Tibial nerve (tissue), 4 donors: Measurements from ENCODE around the gene AKAP12. TPM values are rescaled to one million over a fixed set of nuclear protein-coding genes. Genes with fewer than 3 reads are reported as not detected.

Experiments used
- DNase-seq, 2 donors: peaks; one replicate each; pipeline ENCODE4 v3.0.0-alpha.2; 2019; ENCODE audit warnings: low spot score in 2 of 2
- H3K27ac ChIP-seq, 4 donors: fragments of 200-600 bp; sonication (generic) in 3 of 4; one replicate each; pipeline ENCODE4 v1.5.1; 2017 to 2019; ENCODE audit warnings: mild to moderate bottlenecking in 1 of 4
- H3K27me3 ChIP-seq, 2 donors: fragments of 200-600 bp; sonication (generic) in 1 of 2; one replicate each; pipeline versions ENCODE4 v1.5.1 to v1.6.0; 2017 to 2019
- H3K36me3 ChIP-seq, 3 donors: fragments of 200-600 bp; sonication (generic); one replicate each; pipeline ENCODE4 v1.5.1; 2018 to 2019
- H3K4me1 ChIP-seq, 4 donors: fragments of 200-600 bp; sonication (generic) in 3 of 4; one replicate each; pipeline ENCODE4 v1.5.1; 2017 to 2019
- H3K4me3 ChIP-seq, 4 donors: fragments of 200-600 bp; sonication (generic) in 3 of 4; one replicate each; pipeline ENCODE4 v1.5.1; 2017 to 2019; ENCODE audit warnings: mild to moderate bottlenecking in 1 of 4, moderate library complexity in 1 of 4
- H3K9me3 ChIP-seq, 4 donors: fragments of 200-600 bp; sonication (generic) in 3 of 4; one replicate each; pipeline ENCODE4 v1.5.1; 2017 to 2019
- CTCF ChIP-seq, 5 experiments: fragments of 200-600 bp in 3 of 5; fragments of 450-650 bp in 2 of 5; sonication (generic) in 3 of 5; IDR thresholded peaks; one replicate each; pipeline ENCODE4 v1.5.1; 2016 to 2019; ENCODE audit warnings: antibody characterized with exemption in 5 of 5, mild to moderate bottlenecking in 3 of 5, moderate library complexity in 2 of 5
- EP300 ChIP-seq, 2 donors: sonication (generic); formaldehyde crosslinking; IDR thresholded peaks; one replicate each; pipeline ENCODE4 v1.6.1; 2017; ENCODE audit warnings: antibody characterized with exemption in 2 of 2, mild to moderate bottlenecking in 1 of 2
- POLR2A ChIP-seq, 2 donors: fragments of 450-650 bp; IDR thresholded peaks; one replicate each; pipeline ENCODE4 v1.6.1; 2017; ENCODE audit warnings: antibody characterized with exemption in 2 of 2, mild to moderate bottlenecking in 2 of 2, moderate library complexity in 2 of 2
- WGBS, 2 donors: methylation state at CpG; one replicate each; pipeline ENCODE4 v1.1.5; 2018; 5-methylcytosine and 5-hydroxymethylcytosine counted together
- total RNA-seq, 4 donors: library from RNA; depleted of rRNA; stranded (reverse); fragments of >200 nt; gene quantifications; one replicate each; pipeline ENCODE4 v1.1.0, GENCODE V29; 2016

Gene AKAP12
- total RNA-seq, 4 donors from 2014 or later, result 214 to 268 (median 232) TPM

- Histone ChIP-seq H3K4me3 (no peak overlapping the region), H3K9me3 (no peaks in the 10 kb centered on the region), H3K4me1 (peaks cover 0 to 21% (median 8%) of the 10 kb centered on the region in 4 donors), H3K36me3 (peaks cover 0 to 54% (median 0%) of the 10 kb centered on the region in 3 donors), H3K27me3 (no peaks in the 10 kb centered on the region), H3K27ac (peak overlapping the region in 1 of 4 donors; percentile 12)
- WGBS, 2 donors, result 41 to 48% methylated on average over 3 of the region's 3 CpGs
- no peak for DNase-seq
- TF ChIP-seq CTCF (IDR thresholded peaks at IDR 0.05) (no peak), EP300 (IDR thresholded peaks at IDR 0.05) (no peak), POLR2A (IDR thresholded peaks at IDR 0.05) (no peak)
Observed at GRCh38 chr6:151358475-151358874, 118.7 kb downstream of the AKAP12 start.

- H3K9me3 ChIP-seq, result no peaks in the 10 kb centered on the region
- DNase-seq, result no peak
- WGBS, 2 donors, result 69 to 70% methylated on average over 5 of the region's 5 CpGs
- TF ChIP-seq CTCF (IDR thresholded peaks at IDR 0.05) (no peak), POLR2A (IDR thresholded peaks at IDR 0.05) (no peak), EP300 (IDR thresholded peaks at IDR 0.05) (no peak)
- H3K36me3 ChIP-seq, result peaks cover 0 to 45% (median 0%) of the 10 kb centered on the region in 3 donors
- peaks cover 0 to 21% (median 8%) of the 10 kb centered on the region in 4 donors for H3K4me1 ChIP-seq
- no peaks in the 10 kb centered on the region for H3K27me3 ChIP-seq
- H3K27ac ChIP-seq, result no peak overlapping the region
- no peak overlapping the region for H3K4me3 ChIP-seq
Observed at GRCh38 chr6:151359486-151359885, 119.7 kb downstream of the AKAP12 start.

GRCh38 chr6:151365233-151365632 lies 125.5 kb downstream of the AKAP12 start:
- TF ChIP-seq EP300 (IDR thresholded peaks at IDR 0.05), result no peak
- no peak for TF ChIP-seq CTCF (IDR thresholded peaks at IDR 0.05)
- no peak for TF ChIP-seq POLR2A (IDR thresholded peaks at IDR 0.05)
- Histone ChIP-seq H3K4me1 (peaks cover 0 to 11% (median 0%) of the 10 kb centered on the region in 4 donors), H3K27me3 (no peaks in the 10 kb centered on the region), H3K4me3 (no peak overlapping the region), H3K36me3 (peaks cover 0 to 66% (median 14%) of the 10 kb centered on the region in 3 donors), H3K9me3 (no peaks in the 10 kb centered on the region), H3K27ac (peak overlapping the region in 2 of 4 donors; percentile 8 to 37)
- DNase-seq, result no peak
- 61 to 70% methylated on average over 6 of the region's 6 CpGs for WGBS, 2 donors

GRCh38 chr6:151370509-151371078 lies 130.8 kb downstream of the AKAP12 start:
- H3K4me3 ChIP-seq, result no peak overlapping the region
- H3K36me3 ChIP-seq, result peaks cover 0 to 59% (median 18%) of the 10 kb centered on the region in 3 donors
- TF ChIP-seq CTCF (IDR thresholded peaks at IDR 0.05) (peak in 1 of 5 experiments; percentile 13), POLR2A (IDR thresholded peaks at IDR 0.05) (no peak)
- DNase-seq, result no peak
- H3K27ac ChIP-seq, result no peak overlapping the region
- H3K9me3 ChIP-seq, result no peaks in the 10 kb centered on the region
- WGBS, 2 donors, result 62 to 65% methylated on average over 6 of the region's 6 CpGs
- peaks cover 0 to 19% (median 8%) of the 10 kb centered on the region in 4 donors for H3K4me1 ChIP-seq
- H3K27me3 ChIP-seq, result no peaks in the 10 kb centered on the region

- no peak for DNase-seq
- WGBS, 2 donors, result 63 to 64% methylated on average over 5 of the region's 5 CpGs
- Histone ChIP-seq H3K36me3 (peaks cover 0 to 46% (median 8%) of the 10 kb centered on the region in 3 donors), H3K27ac (no peak overlapping the region), H3K4me3 (no peak overlapping the region), H3K9me3 (no peaks in the 10 kb centered on the region), H3K4me1 (peaks cover 0 to 20% (median 12%) of the 10 kb centered on the region in 4 donors), H3K27me3 (no peaks in the 10 kb centered on the region)
- TF ChIP-seq CTCF (IDR thresholded peaks at IDR 0.05), result no peak
- no peak for TF ChIP-seq POLR2A (IDR thresholded peaks at IDR 0.05)
- TF ChIP-seq EP300 (IDR thresholded peaks at IDR 0.05), result no peak
Observed at GRCh38 chr6:151372164-151372563, 132.4 kb downstream of the AKAP12 start.
